Measurements from ENCODE around the gene KCNK3.
"Not testable (repeated sequence)": the region's sequence is repeated elsewhere in the genome, so short reads cannot be mapped to it uniquely, and the experiment has no call there.

DNA sequence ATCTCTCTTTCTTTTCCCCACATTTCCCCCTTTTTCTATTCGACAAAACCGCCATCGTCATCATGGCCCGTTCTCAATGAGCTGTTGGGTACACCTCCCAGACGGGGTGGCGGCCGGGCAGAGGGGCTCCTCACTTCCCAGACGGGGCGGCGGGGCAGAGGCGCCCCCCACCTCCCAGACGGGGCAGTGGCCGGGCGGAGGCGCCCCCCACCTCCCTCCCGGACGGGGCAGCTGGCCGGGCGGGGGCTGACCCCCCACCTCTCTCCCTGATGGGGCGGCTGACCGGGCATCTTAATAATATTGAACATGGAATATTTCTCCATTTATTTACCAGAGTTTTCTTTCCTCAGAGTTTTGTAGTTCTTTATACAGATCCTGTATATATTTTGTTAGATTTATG, 27.2 kb upstream of the KCNK3 start:
- TF ChIP-seq, protein P1, sequence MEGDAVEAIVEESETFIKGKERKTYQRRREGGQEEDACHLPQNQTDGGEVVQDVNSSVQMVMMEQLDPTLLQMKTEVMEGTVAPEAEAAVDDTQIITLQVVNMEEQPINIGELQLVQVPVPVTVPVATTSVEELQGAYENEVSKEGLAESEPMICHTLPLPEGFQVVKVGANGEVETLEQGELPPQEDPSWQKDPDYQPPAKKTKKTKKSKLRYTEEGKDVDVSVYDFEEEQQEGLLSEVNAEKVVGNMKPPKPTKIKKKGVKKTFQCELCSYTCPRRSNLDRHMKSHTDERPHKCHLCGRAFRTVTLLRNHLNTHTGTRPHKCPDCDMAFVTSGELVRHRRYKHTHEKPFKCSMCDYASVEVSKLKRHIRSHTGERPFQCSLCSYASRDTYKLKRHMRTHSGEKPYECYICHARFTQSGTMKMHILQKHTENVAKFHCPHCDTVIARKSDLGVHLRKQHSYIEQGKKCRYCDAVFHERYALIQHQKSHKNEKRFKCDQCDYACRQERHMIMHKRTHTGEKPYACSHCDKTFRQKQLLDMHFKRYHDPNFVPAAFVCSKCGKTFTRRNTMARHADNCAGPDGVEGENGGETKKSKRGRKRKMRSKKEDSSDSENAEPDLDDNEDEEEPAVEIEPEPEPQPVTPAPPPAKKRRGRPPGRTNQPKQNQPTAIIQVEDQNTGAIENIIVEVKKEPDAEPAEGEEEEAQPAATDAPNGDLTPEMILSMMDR (conservative IDR thresholded peaks at IDR 0.05 in 1 of 2, IDR thresholded peaks at IDR 0.05 in 1 of 2; ENCODE audit: low read depth in 1 of 2, low read length in 2 of 2) = not testable (repeated sequence)
- TF ChIP-seq EZH2 (IDR thresholded peaks at IDR 0.05; ENCODE audit: low read length, missing control alignments) = not testable (repeated sequence)
